ENCODE data around the gene FSCB.

DNA sequence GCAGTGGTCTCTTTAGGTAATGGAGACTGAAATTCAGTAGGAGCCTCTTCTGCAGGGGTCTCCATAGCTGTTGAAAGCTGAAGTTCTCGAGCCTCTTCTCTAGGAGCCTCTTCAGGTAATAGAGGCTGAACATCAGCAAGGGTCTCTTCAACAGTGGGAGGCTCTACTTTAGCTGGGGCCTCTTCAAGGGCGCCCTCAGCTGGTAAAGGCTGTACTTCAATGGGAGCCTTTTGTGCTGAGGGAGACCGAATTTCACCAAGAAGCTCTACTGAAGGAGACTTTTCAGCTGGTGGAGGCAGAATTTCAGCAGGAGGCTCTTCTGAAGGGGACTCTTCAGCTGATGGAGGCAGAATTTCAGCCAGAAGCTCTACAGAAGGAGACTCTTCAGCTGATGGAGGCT lies 1.5 kb downstream of the FSCB start:
- TF ChIP-seq, protein P1, sequence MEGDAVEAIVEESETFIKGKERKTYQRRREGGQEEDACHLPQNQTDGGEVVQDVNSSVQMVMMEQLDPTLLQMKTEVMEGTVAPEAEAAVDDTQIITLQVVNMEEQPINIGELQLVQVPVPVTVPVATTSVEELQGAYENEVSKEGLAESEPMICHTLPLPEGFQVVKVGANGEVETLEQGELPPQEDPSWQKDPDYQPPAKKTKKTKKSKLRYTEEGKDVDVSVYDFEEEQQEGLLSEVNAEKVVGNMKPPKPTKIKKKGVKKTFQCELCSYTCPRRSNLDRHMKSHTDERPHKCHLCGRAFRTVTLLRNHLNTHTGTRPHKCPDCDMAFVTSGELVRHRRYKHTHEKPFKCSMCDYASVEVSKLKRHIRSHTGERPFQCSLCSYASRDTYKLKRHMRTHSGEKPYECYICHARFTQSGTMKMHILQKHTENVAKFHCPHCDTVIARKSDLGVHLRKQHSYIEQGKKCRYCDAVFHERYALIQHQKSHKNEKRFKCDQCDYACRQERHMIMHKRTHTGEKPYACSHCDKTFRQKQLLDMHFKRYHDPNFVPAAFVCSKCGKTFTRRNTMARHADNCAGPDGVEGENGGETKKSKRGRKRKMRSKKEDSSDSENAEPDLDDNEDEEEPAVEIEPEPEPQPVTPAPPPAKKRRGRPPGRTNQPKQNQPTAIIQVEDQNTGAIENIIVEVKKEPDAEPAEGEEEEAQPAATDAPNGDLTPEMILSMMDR (conservative IDR thresholded peaks at IDR 0.05; ENCODE audit: low read depth, low read length), result no peak
- TF ChIP-seq, protein P2, sequence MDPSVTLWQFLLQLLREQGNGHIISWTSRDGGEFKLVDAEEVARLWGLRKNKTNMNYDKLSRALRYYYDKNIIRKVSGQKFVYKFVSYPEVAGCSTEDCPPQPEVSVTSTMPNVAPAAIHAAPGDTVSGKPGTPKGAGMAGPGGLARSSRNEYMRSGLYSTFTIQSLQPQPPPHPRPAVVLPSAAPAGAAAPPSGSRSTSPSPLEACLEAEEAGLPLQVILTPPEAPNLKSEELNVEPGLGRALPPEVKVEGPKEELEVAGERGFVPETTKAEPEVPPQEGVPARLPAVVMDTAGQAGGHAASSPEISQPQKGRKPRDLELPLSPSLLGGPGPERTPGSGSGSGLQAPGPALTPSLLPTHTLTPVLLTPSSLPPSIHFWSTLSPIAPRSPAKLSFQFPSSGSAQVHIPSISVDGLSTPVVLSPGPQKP (IDR thresholded peaks at IDR 0.05; ENCODE audit: borderline replicate concordance, low read depth, low read length), result no peak
- TF ChIP-seq MAFK (IDR thresholded peaks at IDR 0.05; ENCODE audit: low read depth, low read length), result no peak

All from IMR-90 (cell line).